Measurements from ENCODE around the gene TSACC.

- no peak for TF ChIP-seq EP300 (IDR thresholded peaks at IDR 0.05; ENCODE audit: borderline replicate concordance in 1 of 2, low read depth in 2 of 2, low read length in 2 of 2)
- no peak for TF ChIP-seq SIN3A (conservative IDR thresholded peaks at IDR 0.05 in 1 of 2, IDR thresholded peaks at IDR 0.05 in 1 of 2; ENCODE audit: low read depth in 1 of 2, low read length in 2 of 2)
- TF ChIP-seq CTCF (IDR thresholded peaks at IDR 0.05; ENCODE audit: control extremely low read depth in 1 of 3, insufficient read depth in 1 of 3, low read depth in 1 of 3, low read length in 3 of 3), result no peak
- TF ChIP-seq POLR2AphosphoS5 (IDR thresholded peaks at IDR 0.05; ENCODE audit: low read depth, low read length), result no peak
- TF ChIP-seq TEAD4 (IDR thresholded peaks at IDR 0.05; ENCODE audit: low read depth, low read length), result no peak
- TF ChIP-seq NRF1 (IDR thresholded peaks at IDR 0.05; ENCODE audit: low read depth, low read length), result no peak
- TF ChIP-seq POLR2A (IDR thresholded peaks at IDR 0.05; ENCODE audit: control extremely low read depth in 1 of 2, low read depth in 2 of 2, low read length in 2 of 2), result no peak
Observed at GRCh38 chr1:156357977-156358376, 19.7 kb downstream of the TSACC start.

Measured in H1 (cell line).